Suppressor macrophage treated with lipopolysaccharide for 4 hours (primary cell): ENCODE measurements around the gene ATP13A1.
"Not testable (repeated sequence)": the region's sequence is repeated elsewhere in the genome, so short reads cannot be mapped to it uniquely, and the experiment has no call there.

Source experiments
- DNase-seq: peaks from one replicate; pipeline ENCODE4 v3.0.0-alpha.2; 2020

Gene ATP13A1

GRCh38 chr19:19663256-19664120, at the start of gene ATP13A1:
ATP13A1 (minus strand) TSS chr19:19663676; CDS start chr19:19663666, 10 bp downstream.
- DNase-seq, result peak; percentile 98

DNA sequence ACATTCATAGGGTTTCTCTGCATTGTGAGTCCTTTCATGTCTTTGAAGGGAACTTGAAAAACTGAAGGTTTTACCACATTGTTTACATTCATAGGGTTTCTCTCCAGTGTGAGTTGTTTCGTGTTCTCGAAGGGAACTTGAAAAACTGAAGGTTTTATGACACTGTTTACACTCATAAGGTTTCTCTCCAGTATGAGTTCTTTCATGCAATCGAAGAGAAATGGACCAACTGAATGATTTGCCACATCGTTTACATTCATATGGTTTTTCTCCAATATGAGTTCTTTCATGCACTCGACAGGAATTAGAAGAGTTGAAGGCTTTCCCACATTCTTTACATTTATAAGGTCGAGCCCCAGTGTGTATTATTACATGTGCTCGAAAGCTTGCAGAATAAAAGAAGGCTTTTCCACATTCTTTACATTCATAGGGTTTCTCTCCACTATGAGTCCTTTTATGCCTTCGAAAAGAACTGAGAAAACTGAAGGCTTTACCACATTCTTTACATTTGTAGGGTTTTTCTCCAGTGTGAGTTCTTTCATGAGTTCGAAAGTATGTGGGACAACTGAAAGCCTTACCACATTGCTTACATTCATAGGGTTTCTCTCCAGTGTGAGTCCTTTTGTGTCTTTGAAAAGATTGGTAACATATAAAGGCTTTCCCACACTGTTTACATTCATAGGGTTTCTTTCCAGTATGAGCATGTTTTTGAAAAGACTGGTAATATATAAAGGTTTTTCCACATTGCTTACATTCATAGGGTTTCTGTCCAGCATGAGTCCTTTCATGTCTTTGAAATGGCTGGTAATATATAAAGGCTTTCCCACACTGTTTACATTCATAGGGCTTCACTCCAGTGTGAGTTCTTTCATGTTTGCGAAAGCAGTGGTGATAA, 48.7 kb upstream of the ATP13A1 start:
- DNase-seq, result no peak

DNA sequence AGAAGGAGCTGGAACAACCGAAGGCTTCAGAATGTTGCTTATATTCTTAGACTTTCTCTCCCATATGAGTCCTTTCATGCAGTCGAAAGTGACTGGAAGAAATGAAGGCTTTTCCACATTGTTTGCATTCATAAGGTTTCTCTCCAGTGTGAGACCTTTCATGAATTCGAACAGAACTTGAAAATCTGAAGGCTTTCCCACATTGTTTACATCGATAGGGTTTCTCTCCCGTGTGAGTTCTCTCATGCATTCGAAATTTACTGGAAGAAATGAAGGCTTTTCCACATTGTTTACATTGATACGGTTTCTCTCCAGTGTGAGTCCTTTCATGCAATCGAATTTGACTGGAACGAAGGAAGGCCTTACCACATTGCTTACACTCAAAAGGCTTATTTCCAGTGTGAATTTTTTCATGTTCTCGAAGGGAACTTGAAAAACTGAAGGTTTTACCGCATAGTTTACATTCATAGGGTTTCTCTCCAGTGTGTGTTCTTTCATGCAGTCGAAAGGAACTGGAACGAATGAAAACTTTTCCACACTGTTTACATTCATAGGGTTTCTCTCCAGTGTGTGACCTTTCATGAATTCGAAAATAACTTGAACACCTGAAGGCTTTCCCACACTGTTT, 47.9 kb upstream of the ATP13A1 start:
- no peak for DNase-seq

DNA sequence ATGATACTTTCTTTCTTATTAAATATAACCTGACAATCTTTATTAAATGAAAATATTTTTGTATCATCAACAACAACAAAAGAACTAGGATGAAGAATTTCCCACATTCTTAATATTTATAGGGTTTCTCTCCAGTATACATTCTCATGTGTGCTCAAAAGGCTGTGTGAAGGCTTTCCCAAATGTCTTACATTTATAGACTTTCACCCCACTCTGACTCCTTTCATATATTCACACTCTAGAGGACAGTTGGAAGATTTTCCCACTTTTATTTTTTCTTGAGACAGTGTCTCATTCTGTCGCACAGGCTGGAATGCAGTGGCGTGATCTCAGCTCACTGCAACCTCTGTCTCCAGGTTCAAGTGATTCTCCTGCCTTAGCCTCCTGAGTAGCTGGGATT, 47.0 kb upstream of the ATP13A1 start:
- no peak for DNase-seq

DNA sequence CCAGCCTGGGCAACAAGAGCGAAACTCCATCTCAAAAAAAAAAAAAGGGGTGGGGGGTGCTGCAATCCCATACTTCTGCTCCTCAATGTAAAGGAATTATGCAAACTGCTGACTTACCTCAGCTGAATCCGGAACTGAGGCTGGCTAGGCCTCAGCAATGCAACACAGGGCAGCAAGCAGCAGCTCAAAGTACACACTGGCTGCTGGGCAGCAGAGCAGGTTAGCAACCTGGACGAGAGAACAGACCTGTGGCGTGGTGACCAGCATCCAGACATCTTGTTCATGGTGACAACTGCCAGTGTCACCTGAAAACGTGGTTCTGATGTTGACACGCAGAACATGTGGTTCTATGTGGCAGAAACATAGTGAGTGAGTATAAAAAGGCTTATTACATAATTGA, 41.4 kb upstream of the ATP13A1 start:
- no peak for DNase-seq

DNA sequence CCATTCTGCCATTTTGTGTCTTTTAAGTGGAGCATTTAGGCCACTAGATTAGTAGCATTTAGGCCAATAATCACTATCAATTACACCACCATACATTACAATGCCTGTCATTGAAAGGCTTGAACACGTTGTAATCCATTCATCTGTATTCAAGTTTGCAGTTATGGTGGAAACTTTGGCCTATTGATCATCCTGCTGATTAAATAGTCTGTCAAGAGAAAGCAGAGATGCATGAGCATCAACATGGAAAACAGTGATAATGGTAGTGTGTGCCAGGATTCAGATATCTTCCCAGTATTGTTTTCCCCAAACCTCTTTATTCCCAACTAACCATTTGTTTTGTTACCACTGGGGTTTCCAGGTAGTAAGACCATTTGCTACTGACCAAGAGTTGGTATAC, 37.0 kb upstream of the ATP13A1 start:
- not testable (repeated sequence) for DNase-seq

GRCh38 chr19:19697589-19697988, 34.1 kb upstream of the ATP13A1 start:
- no peak for DNase-seq

DNA sequence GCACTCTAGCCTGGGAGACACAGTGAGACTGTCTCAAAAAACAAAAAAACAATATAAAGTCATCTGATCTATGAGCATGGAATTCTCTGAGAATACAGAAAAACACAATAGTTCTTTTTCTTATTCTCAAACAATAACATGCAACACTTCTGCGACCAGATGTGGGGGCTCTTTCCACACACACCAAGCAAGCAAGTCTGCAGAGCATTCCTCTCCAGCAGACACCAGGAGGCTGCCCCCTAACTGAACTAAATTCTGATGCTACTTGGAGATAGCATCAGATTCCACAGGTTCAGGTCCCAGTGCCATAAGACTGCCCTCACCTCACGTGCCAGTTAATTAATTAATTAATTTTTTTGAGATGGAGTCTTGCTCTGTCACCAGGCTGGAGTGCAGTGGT, 32.9 kb upstream of the ATP13A1 start:
- DNase-seq, result no peak

DNA sequence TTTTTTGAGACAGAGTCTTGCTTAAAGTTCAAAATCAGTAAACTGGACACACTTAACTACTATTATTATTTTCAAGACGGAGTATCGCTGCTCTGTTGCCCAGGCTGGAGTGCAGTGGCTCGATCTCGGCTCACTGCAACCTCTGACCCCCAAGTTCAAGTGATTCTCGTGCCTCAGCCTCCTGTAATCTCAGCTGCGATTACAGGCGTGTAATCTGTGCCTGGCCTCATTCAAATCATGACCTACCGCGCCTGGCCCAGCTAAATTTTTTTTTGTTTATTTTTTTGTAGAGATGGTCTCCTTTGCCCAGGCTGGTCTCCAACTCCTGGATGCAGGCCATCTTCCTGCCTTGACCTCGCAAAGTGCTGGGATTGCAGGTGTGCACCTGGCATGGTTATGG, 28.2 kb upstream of the ATP13A1 start:
- DNase-seq, result no peak

DNA sequence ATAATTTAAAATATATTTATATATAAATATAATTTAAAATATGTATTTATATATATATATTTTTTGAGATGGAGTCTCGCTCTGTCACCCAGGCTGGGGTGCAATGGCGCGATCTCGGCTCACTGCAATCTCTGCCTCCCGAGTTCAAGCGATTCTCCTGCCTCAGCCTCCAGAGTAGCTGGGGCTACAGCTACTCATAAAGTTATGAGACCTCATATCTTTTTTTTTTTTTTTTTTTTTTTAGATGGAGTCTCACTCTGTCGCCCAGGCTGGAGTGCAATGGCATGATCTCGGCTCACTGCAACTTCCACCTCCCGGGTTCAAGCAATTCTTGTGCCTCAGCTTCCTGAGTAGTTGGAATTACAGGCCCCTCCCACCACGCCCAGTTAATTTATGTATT, 25.5 kb upstream of the ATP13A1 start:
- DNase-seq, result not testable (repeated sequence)

- no peak for DNase-seq
Observed at GRCh38 chr19:19687090-19687489, 23.6 kb upstream of the ATP13A1 start.

- no peak for DNase-seq
Observed at GRCh38 chr19:19686580-19686979, 23.1 kb upstream of the ATP13A1 start.

DNA sequence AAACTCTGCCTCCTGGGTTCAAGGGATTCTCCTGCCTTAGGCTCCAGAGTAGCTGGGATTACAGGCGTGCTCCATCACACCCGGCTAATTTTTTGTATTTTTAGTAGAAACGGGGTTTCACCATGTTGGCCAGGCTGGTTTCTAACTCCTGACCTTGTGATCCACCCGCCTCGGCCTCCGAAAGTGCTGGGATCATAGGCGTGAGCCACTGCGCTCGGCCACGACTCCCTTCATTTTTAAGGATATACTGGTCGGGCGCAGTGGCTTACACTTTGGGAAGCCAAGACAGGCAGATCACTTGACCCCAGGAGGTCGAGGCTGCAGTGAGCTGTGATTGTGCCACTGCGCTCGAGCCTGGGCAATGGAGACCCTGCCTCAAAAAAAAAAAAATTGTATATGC, 22.6 kb upstream of the ATP13A1 start:
- DNase-seq, result not testable (repeated sequence)

DNA sequence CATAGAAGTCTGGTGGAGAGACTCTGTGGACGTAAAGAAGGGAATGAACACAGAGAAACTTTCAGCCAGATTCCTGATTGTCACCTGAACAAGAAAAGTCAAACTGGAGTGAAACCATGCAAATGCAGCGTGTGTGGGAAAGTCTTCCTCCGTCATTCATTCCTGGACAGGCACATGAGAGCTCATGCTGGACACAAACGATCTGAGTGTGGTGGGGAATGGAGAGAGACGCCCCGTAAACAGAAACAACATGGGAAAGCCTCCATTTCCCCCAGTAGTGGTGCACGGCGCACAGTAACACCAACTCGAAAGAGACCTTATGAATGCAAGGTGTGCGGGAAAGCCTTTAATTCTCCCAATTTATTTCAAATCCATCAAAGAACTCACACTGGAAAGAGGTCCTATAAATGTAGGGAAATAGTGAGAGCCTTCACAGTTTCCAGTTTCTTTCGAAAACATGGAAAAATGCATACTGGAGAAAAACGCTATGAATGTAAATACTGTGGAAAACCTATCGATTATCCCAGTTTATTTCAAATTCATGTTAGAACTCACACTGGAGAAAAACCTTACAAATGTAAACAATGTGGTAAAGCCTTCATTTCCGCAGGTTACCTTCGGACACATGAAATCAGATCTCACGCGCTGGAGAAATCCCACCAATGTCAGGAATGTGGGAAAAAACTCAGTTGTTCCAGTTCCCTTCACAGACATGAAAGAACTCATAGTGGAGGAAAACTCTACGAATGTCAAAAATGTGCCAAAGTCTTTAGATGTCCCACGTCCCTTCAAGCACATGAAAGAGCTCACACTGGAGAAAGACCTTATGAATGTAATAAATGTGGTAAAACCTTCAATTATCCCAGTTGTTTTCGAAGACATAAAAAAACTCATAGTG, 15.9 kb upstream of the ATP13A1 start:
- DNase-seq, result no peak

GRCh38 chr19:19677579-19677978, 14.1 kb upstream of the ATP13A1 start:
- no peak for DNase-seq

- no peak for DNase-seq
Observed at GRCh38 chr19:19674315-19674714, 10.8 kb upstream of the ATP13A1 start.

GRCh38 chr19:19672816-19673215, 9.3 kb upstream of the ATP13A1 start:
- no peak for DNase-seq

DNA sequence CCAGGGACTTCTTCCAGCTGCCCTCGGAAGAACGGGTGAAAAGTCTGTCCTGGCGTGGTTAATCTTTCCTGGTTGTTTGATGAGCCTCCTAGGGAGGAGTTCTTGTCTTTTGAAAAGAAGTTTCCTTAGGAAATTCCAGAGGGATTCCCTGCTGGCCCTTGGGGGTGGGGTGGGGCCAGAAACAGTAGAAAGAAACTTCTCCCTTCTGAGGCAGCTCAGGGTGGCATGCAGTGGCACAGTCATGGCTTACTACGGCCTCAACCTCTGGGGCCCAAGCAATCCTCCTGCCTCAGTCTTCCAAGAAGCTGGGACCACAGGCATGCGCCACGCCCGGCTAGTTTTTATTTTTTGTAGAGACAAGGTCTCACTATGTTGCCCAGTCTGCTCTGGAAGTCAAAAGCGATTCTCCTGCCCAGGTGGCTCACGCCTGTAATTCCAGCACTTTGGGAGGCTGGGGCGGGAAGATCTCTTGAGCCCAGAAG, 6.6 kb upstream of the ATP13A1 start:
- DNase-seq, result no peak

GRCh38 chr19:19668230-19669012, 4.9 kb upstream of the ATP13A1 start, which contains the start of gene ZNF101:
ZNF101 (plus strand) TSS chr19:19668839; CDS start chr19:19668964, 125 bp downstream.
- peak; percentile 95 for DNase-seq

GRCh38 chr19:19665420-19665948, 2.0 kb upstream of the ATP13A1 start:
- DNase-seq, result not testable (repeated sequence)

DNA sequence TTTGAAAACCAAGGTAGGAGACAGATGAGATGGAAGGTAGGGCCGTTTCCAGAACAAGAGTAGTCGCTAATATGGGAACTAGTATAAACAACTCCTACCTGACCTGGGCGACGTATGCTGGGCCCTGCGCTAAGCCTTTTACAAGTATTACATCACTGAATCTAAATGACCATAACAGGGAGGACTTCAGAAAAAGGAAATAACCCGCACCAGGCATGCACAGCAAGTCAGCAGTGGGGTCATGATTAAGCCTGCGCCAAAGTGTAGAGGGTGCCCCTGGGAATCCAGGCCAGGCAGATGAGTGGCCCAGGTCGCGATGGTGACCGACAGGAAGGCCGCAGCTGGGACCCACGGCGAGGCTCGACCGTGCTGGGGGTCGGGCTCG, 613 bp downstream of the ATP13A1 start:
- DNase-seq, result peak; percentile 68
